DLD1 (cell line): ENCODE data around the gene TRIM47.

ENCODE experiments used
- in situ Hi-C: cut with HindIII; loops from 2 replicates; pipeline ENCODE4 v1.10.0; 2017; ENCODE audit warnings: low sequenced_read_pairs

The TRIM47 gene

GRCh38 chr17:75848523-75849278 is 29.7 kb downstream of the TRIM47 start:
- in situ Hi-C loops: no loop called here

- in situ Hi-C loops: no loop called here
Measured at GRCh38 chr17:75847614-75848522, 30.5 kb downstream of the TRIM47 start.

GRCh38 chr17:75846692-75847613 is 31.4 kb downstream of the TRIM47 start:
- in situ Hi-C loops: no loop called here

GRCh38 chr17:75845933-75846691 is 32.3 kb downstream of the TRIM47 start:
- in situ Hi-C loops: no loop called here

- in situ Hi-C loops: no loop called here
Measured at GRCh38 chr17:75845058-75845711, 33.2 kb downstream of the TRIM47 start.

GRCh38 chr17:75844530-75845057 is 33.8 kb downstream of the TRIM47 start:
- in situ Hi-C loops: no loop called here

GRCh38 chr17:75843577-75844529 is 34.5 kb downstream of the TRIM47 start, which contains the start of gene UNC13D:
TSS of gene UNC13D (minus strand) at chr17:75844404. CDS start at chr17:75844337, 67 bp downstream.
- in situ Hi-C loops: no loop called here

GRCh38 chr17:75842963-75843576 is 35.3 kb downstream of the TRIM47 start:
- in situ Hi-C loops: no loop called here

- in situ Hi-C loops: no loop called here
Measured at GRCh38 chr17:75842411-75842810, 36.0 kb downstream of the TRIM47 start.

- in situ Hi-C loops: no loop called here
Measured at GRCh38 chr17:75840799-75841164, 37.6 kb downstream of the TRIM47 start.

- in situ Hi-C loops: no loop called here
Measured at GRCh38 chr17:75839942-75840798, 38.2 kb downstream of the TRIM47 start.

- in situ Hi-C loops: no loop called here
Measured at GRCh38 chr17:75838410-75838809, 40.0 kb downstream of the TRIM47 start.

- in situ Hi-C loops: no loop called here
Measured at GRCh38 chr17:75837899-75838298, 40.5 kb downstream of the TRIM47 start.

GRCh38 chr17:75836605-75837004 is 41.8 kb downstream of the TRIM47 start:
- in situ Hi-C loops: no loop called here

- in situ Hi-C loops: no loop called here
Measured at GRCh38 chr17:75835654-75835987, 42.8 kb downstream of the TRIM47 start.

GRCh38 chr17:75834928-75835653 is 43.3 kb downstream of the TRIM47 start:
- in situ Hi-C loops: no loop called here
